ENCODE results near the gene MAMDC2.

The MAMDC2 gene

GRCh38 chr9:70262366-70262765 lies 218.7 kb downstream of the MAMDC2 start:
- DNase-seq, result no peak

DNA sequence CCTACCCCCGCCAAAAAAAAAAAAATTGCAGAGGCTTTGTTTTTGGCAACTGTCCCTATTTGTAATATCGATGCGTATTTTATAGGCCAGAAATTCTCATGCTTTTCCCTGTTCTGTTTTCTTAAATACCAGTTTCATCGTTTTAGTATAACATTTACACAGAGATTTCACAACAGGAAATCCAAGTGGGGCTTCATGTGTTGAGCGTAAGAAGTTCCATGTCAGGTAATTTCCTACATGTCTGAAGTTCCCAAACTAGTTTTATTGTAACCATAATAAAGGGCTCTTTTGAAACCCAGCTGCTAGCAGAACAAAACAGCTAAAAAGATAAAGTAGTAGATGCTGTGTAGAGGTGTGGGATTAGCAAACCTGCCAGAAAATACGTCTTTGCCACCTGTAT lies 219.3 kb downstream of the MAMDC2 start:
- no peak for DNase-seq

- DNase-seq, result no peak
Observed at GRCh38 chr9:70263421-70263820, 219.8 kb downstream of the MAMDC2 start.

Measured in right kidney (tissue), 1 donor.